ENCODE data around the gene KMT2D.

Gene KMT2D

GRCh38 chr12:49052451-49053208 is 8.0 kb downstream of the KMT2D start:
- no peak for DNase-seq (ENCODE audit: low read depth in 1 of 2, low spot score in 1 of 2)
- no peak overlapping the region for H3K27ac ChIP-seq (replicated peaks)
- TF ChIP-seq SPI1 (IDR thresholded peaks at IDR 0.05; ENCODE audit: borderline replicate concordance, low read depth) (no peak), REST (IDR thresholded peaks at IDR 0.05; ENCODE audit: insufficient replicate concordance, low read depth) (no peak), GABPA (IDR thresholded peaks at IDR 0.05; ENCODE audit: low read depth) (no peak), CTCF (IDR thresholded peaks at IDR 0.05; ENCODE audit: insufficient read depth, low read length) (no peak), POLR2AphosphoS5 (IDR thresholded peaks at IDR 0.05; ENCODE audit: low read depth) (no peak)
- H3K27me3 ChIP-seq (ENCODE audit: insufficient read depth, poor library complexity, severe bottlenecking) = no peaks in the 10 kb centered on the region
- no peak overlapping the region for H3K4me3 ChIP-seq (replicated peaks; ENCODE audit: insufficient read depth, low read length)

- no peak for DNase-seq (ENCODE audit: low read depth in 1 of 2, low spot score in 1 of 2)
- no peaks in the 10 kb centered on the region for H3K27me3 ChIP-seq (ENCODE audit: insufficient read depth, poor library complexity, severe bottlenecking)
- no peak for TF ChIP-seq GABPA (IDR thresholded peaks at IDR 0.05; ENCODE audit: low read depth)
- TF ChIP-seq REST (IDR thresholded peaks at IDR 0.05; ENCODE audit: insufficient replicate concordance, low read depth) = no peak
- TF ChIP-seq SPI1 (IDR thresholded peaks at IDR 0.05; ENCODE audit: borderline replicate concordance, low read depth) = no peak
- no peak for TF ChIP-seq POLR2AphosphoS5 (IDR thresholded peaks at IDR 0.05; ENCODE audit: low read depth)
- no peak for TF ChIP-seq CTCF (IDR thresholded peaks at IDR 0.05; ENCODE audit: insufficient read depth, low read length)
These were observed 8.7 kb downstream of the KMT2D start for GRCh38 chr12:49051777-49052438.

GRCh38 chr12:49051373-49051764 is 9.2 kb downstream of the KMT2D start:
- Histone ChIP-seq H3K27me3 (ENCODE audit: insufficient read depth, poor library complexity, severe bottlenecking) (no peaks in the 10 kb centered on the region), H3K27ac (replicated peaks) (no peak overlapping the region), H3K4me3 (replicated peaks; ENCODE audit: insufficient read depth, low read length) (no peak overlapping the region)
- no peak for TF ChIP-seq SPI1 (IDR thresholded peaks at IDR 0.05; ENCODE audit: borderline replicate concordance, low read depth)
- TF ChIP-seq GABPA (IDR thresholded peaks at IDR 0.05; ENCODE audit: low read depth) = no peak
- TF ChIP-seq REST (IDR thresholded peaks at IDR 0.05; ENCODE audit: insufficient replicate concordance, low read depth) = no peak
- TF ChIP-seq POLR2AphosphoS5 (IDR thresholded peaks at IDR 0.05; ENCODE audit: low read depth) = no peak
- TF ChIP-seq CTCF (IDR thresholded peaks at IDR 0.05; ENCODE audit: insufficient read depth, low read length) = no peak
- DNase-seq (ENCODE audit: low read depth in 1 of 2, low spot score in 1 of 2) = no peak

More at GRCh38 chr12:49051777-49052438, 8.7 kb downstream of the KMT2D start:
- Histone ChIP-seq H3K27ac (replicated peaks) (no peak overlapping the region), H3K4me3 (replicated peaks; ENCODE audit: insufficient read depth, low read length) (no peak overlapping the region)

Data from HL-60 (cell line).